Measurements from ENCODE around the gene LRRC7.

- TF ChIP-seq POLR2AphosphoS5 (IDR thresholded peaks at IDR 0.05; ENCODE audit: borderline replicate concordance, low read depth, low read length) (no peak), EZH2 (IDR thresholded peaks at IDR 0.05) (no peak)
These were observed 83.1 kb downstream of the LRRC7 start for GRCh38 chr1:69650779-69651178.

Measured in SK-N-MC (cell line).